Measurements from ENCODE around the gene CCM2.

Gene CCM2

GRCh38 chr7:45114926-45115325, 114.9 kb downstream of the CCM2 start:
- DNase-seq: no peak
- Mint-ChIP-seq H3K27ac (no peak overlapping the region), H3K36me3 (ENCODE audit: low read depth) (no peaks in the 10 kb centered on the region), H3K4me3 (no peak overlapping the region), H3K4me1 (peaks cover 42% of the 10 kb centered on the region), H3K27me3 (ENCODE audit: low read depth, poor library complexity) (peaks cover 56% of the 10 kb centered on the region), H3K9me3 (no peaks in the 10 kb centered on the region)
- no peak for TF ChIP-seq CTCF (IDR thresholded peaks at IDR 0.05)

- Mint-ChIP-seq H3K27ac (no peak overlapping the region), H3K4me1 (peaks cover 32% of the 10 kb centered on the region), H3K9me3 (no peaks in the 10 kb centered on the region), H3K36me3 (ENCODE audit: low read depth) (no peaks in the 10 kb centered on the region), H3K27me3 (ENCODE audit: low read depth, poor library complexity) (peaks cover 64% of the 10 kb centered on the region), H3K4me3 (no peak overlapping the region)
- no peak for DNase-seq
- no peak for TF ChIP-seq CTCF (IDR thresholded peaks at IDR 0.05)
These were observed 116.0 kb downstream of the CCM2 start for GRCh38 chr7:45116048-45116447.

- DNase-seq: no peak
- Mint-ChIP-seq H3K36me3 (ENCODE audit: low read depth) (no peaks in the 10 kb centered on the region), H3K9me3 (no peaks in the 10 kb centered on the region), H3K27ac (no peak overlapping the region), H3K4me3 (no peak overlapping the region), H3K4me1 (peaks cover 18% of the 10 kb centered on the region), H3K27me3 (ENCODE audit: low read depth, poor library complexity) (peaks cover 67% of the 10 kb centered on the region)
- TF ChIP-seq CTCF (IDR thresholded peaks at IDR 0.05): no peak
These were observed 117.6 kb downstream of the CCM2 start for GRCh38 chr7:45117582-45117981.

GRCh38 chr7:45118292-45118691, 118.3 kb downstream of the CCM2 start:
- H3K4me1 Mint-ChIP-seq: peaks cover 12% of the 10 kb centered on the region
- H3K27ac Mint-ChIP-seq: no peak overlapping the region
- no peak overlapping the region for H3K4me3 Mint-ChIP-seq
- no peaks in the 10 kb centered on the region for H3K9me3 Mint-ChIP-seq
- DNase-seq: no peak
- H3K36me3 Mint-ChIP-seq (ENCODE audit: low read depth): no peaks in the 10 kb centered on the region
- peaks cover 63% of the 10 kb centered on the region for H3K27me3 Mint-ChIP-seq (ENCODE audit: low read depth, poor library complexity)
- no peak for TF ChIP-seq CTCF (IDR thresholded peaks at IDR 0.05)

- Mint-ChIP-seq H3K4me1 (peaks cover 12% of the 10 kb centered on the region), H3K27ac (no peak overlapping the region), H3K9me3 (no peaks in the 10 kb centered on the region), H3K4me3 (no peak overlapping the region), H3K27me3 (ENCODE audit: low read depth, poor library complexity) (peaks cover 61% of the 10 kb centered on the region), H3K36me3 (ENCODE audit: low read depth) (no peaks in the 10 kb centered on the region)
- TF ChIP-seq CTCF (IDR thresholded peaks at IDR 0.05): no peak
- DNase-seq: peak; percentile 30
These were observed 118.9 kb downstream of the CCM2 start for GRCh38 chr7:45118889-45119331.

- Mint-ChIP-seq H3K27me3 (ENCODE audit: low read depth, poor library complexity) (peaks cover 55% of the 10 kb centered on the region), H3K9me3 (no peaks in the 10 kb centered on the region), H3K4me3 (no peak overlapping the region), H3K4me1 (peaks cover 12% of the 10 kb centered on the region), H3K27ac (no peak overlapping the region), H3K36me3 (ENCODE audit: low read depth) (no peaks in the 10 kb centered on the region)
- no peak for DNase-seq
- TF ChIP-seq CTCF (IDR thresholded peaks at IDR 0.05): no peak
These were observed 119.5 kb downstream of the CCM2 start for GRCh38 chr7:45119550-45119949.
